GM12875 (cell line): ENCODE results near the gene SREBF1.

ENCODE experiments used
- H3K4me3 ChIP-seq: one replicate; pipeline ENCODE4 v1.5.1; 2011; ENCODE audit warnings: low read depth, low read length, control low read depth
- TF ChIP-seq, protein P1 (sequence below): IDR thresholded peaks from 2 replicates; pipeline ENCODE4 v1.5.1; 2011; ENCODE audit warnings: low read depth, mild to moderate bottlenecking, control low read depth, inconsistent platforms, low read length, moderate library complexity, borderline replicate concordance; ENCODE audit not compliant: insufficient read depth

The SREBF1 gene

DNA sequence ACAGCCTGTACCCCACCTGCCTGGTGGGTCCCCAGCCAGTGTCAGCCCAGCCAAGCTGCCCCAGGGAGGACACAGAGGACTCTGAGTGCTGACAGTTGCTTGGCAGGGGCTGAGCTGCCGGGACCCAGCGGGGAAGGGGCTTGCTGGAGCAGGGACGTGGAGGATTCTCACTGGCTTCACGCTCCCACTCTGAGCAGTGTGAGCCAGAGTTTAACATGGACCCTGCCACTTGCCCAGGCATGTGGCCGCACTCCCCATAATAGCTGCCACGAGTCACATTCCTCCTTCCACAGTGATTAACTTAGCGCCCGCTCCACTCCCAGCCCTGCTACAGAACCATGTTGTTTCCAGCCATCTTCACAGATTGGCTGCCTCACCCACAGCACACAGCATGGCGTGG lies 31.2 kb downstream of the SREBF1 start:
- H3K4me3 ChIP-seq, result no peak overlapping the region
- TF ChIP-seq, protein P1, sequence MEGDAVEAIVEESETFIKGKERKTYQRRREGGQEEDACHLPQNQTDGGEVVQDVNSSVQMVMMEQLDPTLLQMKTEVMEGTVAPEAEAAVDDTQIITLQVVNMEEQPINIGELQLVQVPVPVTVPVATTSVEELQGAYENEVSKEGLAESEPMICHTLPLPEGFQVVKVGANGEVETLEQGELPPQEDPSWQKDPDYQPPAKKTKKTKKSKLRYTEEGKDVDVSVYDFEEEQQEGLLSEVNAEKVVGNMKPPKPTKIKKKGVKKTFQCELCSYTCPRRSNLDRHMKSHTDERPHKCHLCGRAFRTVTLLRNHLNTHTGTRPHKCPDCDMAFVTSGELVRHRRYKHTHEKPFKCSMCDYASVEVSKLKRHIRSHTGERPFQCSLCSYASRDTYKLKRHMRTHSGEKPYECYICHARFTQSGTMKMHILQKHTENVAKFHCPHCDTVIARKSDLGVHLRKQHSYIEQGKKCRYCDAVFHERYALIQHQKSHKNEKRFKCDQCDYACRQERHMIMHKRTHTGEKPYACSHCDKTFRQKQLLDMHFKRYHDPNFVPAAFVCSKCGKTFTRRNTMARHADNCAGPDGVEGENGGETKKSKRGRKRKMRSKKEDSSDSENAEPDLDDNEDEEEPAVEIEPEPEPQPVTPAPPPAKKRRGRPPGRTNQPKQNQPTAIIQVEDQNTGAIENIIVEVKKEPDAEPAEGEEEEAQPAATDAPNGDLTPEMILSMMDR, result no peak

DNA sequence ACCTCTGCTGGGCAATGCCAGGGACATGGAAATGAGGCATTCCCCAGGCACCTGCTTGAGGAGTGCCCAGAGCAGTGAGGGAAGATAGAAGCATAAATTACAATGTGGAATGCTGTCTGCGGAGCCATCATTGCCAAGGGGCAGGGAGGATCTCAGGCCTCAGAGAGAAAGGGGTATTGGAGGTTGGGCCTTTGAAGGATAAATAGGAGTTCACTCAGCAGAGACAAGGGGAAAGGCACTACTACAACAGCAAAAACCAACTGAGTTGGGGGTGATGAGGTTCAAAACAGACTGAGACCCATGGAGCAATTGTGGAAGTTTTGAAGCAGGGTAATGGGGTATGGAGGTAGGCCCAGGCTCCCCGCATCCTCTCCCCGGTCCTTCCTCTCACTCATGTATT lies 32.8 kb downstream of the SREBF1 start:
- TF ChIP-seq, protein P1, result no peak
- H3K4me3 ChIP-seq, result no peak overlapping the region

DNA sequence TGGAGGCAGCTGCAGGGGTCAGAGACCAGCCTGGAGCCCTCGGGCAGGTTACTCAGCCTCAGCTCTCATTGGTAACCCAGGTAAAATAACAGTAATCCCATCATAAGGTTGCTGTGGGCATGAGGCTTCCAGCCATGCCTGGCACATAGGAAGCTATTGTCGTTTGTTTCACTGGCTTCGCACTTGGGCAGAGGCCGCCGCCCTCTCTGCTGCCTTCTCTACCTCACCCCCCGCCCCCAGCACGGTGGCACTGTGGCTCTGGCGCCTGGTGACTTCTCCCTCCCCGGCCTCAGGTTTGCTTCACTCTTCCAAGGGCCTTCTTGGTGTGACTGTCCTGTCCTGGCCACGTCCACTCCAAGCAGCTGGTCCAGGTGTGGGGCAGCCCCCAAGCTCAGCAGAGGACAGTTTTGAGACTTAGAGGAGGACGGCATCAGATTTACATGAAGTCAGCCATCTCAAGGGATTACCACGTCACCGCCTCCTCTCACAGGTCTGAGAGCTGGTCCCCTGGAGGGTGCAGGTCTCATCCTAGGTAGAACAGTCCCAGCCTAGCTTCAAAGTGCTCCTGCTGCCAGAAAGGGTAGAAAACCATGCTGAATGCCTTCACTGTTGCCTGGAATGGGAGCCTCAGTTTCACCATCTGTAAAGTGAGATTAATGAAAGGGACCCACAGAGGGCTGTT lies 34.8 kb downstream of the SREBF1 start:
- TF ChIP-seq, protein P1, result no peak
- H3K4me3 ChIP-seq, result no peak overlapping the region

DNA sequence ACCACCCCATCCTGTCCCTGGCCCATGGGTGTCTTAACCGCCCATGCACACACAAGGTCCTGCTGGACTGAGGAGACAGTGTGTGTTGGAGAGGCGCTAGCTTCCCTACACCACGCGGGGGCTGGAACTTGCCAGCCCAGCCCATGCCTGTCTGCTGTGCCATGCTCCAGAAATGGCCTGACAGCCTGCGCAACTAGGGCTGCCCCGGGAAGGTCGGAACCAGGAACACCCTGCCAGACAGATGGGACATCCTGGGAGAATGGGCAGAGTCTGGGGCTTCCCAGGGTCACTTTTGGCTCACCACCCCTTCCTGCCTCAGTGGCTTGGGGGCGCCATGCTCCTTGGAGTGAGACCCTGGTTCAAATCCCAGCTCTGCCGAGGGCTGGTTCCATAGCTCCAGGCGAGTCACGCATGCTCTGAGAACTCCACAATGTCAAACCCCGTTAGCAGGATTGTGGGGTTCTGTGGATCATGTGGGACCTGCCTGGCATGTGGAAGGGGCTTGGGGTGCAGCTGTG lies 36.2 kb downstream of the SREBF1 start:
- no peak overlapping the region for H3K4me3 ChIP-seq
- TF ChIP-seq, protein P1, result no peak

DNA sequence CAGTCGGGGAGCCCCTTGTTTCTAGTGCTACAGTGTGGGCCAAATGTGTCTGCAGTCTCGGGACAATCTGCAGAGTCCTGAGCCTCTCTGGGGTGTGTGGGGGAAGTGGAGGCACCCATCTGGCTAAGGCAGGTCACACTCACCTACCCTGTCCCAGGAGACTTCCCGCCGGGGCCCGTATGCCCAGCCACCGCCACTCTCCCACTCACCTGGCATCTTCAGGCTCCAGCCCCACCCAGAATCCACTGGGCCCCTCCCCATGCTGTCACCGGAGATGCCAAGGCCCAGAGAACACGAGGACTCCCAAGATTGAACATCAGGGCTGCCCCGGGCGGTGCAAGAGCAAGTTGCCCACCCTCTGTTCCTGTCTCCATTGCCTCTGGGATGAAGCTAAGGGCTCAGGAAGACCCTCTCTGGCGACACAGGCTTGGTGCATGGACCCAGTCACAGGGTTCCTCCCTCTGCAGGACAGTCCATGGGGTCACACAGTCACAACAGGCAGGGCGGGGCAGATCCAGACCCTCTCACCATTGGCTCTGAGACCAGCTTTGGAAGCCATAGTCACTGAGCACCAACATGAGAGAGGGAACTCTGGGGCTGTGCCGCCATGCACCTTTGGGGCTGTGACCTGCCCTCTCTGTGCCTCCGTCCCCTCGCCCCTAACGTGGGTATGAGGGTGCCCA lies 38.1 kb downstream of the SREBF1 start:
- no peak overlapping the region for H3K4me3 ChIP-seq
- TF ChIP-seq, protein P1, result no peak

DNA sequence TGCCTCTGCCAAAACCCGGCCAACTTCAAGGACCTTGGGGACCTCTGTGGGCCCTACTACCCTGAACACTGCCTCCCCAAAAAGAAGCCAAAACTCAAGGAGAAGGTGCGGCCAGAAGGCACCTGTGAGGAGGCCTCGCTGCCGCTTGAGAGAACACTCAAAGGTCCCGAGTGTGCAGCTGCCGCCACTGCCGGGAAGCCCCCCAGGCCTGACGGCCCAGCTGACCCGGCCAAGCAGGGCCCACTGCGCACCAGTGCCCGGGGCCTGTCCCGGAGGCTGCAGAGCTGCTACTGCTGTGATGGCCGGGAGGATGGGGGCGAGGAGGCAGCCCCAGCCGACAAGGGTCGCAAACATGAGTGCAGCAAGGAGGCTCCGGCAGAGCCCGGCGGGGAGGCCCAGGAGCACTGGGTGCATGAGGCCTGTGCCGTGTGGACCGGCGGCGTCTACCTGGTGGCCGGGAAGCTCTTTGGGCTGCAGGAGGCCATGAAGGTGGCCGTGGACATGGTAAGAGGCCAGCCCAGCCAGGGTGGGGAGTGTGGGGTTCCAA lies 38.7 kb downstream of the SREBF1 start:
- H3K4me3 ChIP-seq, result no peak overlapping the region
- TF ChIP-seq, protein P1, result no peak

DNA sequence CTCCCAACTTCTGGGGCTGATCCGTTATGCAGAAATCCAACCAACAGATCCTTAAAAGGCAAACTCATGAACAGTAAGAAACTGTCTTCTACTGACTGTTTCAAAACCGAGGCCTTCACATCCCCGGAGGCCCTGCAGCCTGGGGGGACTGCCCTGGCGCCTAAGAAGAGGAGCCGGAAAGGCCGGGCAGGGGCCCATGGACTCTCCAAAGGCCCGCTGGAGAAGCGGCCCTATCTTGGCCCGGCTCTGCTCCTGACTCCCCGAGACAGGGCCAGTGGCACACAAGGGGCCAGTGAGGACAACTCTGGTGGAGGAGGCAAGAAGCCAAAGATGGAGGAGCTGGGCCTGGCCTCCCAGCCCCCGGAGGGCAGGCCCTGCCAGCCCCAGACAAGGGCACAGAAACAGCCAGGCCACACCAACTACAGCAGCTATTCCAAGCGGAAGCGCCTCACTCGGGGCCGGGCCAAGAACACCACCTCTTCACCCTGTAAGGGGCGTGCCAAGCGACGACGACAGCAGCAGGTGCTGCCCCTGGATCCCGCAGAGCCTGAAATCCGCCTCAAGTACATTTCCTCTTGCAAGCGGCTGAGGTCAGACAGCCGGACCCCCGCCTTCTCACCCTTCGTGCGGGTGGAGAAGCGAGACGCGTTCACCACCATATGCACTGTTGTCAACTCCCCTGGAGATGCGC lies 39.5 kb downstream of the SREBF1 start:
- H3K4me3 ChIP-seq, result no peak overlapping the region
- TF ChIP-seq, protein P1, result no peak
